Spinal cord (tissue), 10 donors: ENCODE measurements around the gene MIPOL1. TPM values are rescaled to one million over a fixed set of nuclear protein-coding genes. Genes with fewer than 3 reads are reported as not detected.
A peak's percentile ranks its signal among the peaks of the same experiment; 100 is the strongest.
"Not testable (repeated sequence)": the region's sequence is repeated elsewhere in the genome, so short reads cannot be mapped to it uniquely, and the experiment has no call there.

Experiments
- DNase-seq, 6 donors: peaks; one replicate each; pipeline versions ENCODE4 v3.0.0 to v3.0.0-alpha.2; 2013 to 2015; ENCODE audit warnings: low spot score in 6 of 6, low read depth in 4 of 6
- H3K27ac ChIP-seq: one replicate; pipeline ENCODE4 v1.5.1; 2013; ENCODE audit warnings: low read depth, low read length, control low read depth
- H3K27me3 ChIP-seq: one replicate; pipeline ENCODE4 v1.6.1; 2013; ENCODE audit warnings: low read length; ENCODE audit not compliant: control insufficient read depth, insufficient read depth
- H3K36me3 ChIP-seq: one replicate; pipeline ENCODE4 v1.6.1; 2013; ENCODE audit warnings: low read length; ENCODE audit not compliant: control insufficient read depth, insufficient read depth
- H3K4me1 ChIP-seq: one replicate; pipeline ENCODE4 v1.6.1; 2013; ENCODE audit warnings: low read length; ENCODE audit not compliant: control insufficient read depth, insufficient read depth
- H3K4me3 ChIP-seq: one replicate; pipeline ENCODE4 v1.5.1; 2013; ENCODE audit warnings: low read depth, low read length, control low read depth
- H3K9me3 ChIP-seq: one replicate; pipeline ENCODE4 v1.6.1; 2013; ENCODE audit warnings: low read length; ENCODE audit not compliant: control insufficient read depth, insufficient read depth
- WGBS: methylation state at CpG from one replicate; pipeline ENCODE4 v1.1.5; 2013; ENCODE audit warnings: missing lambda C conversion rate; ENCODE audit not compliant: insufficient coverage; 5-methylcytosine and 5-hydroxymethylcytosine counted together
- polyA plus RNA-seq, 2 donors: library from polyadenylated mRNA; unstranded; fragments of 120-200 nt; gene quantifications; one replicate each; pipeline ENCODE4 v1.2.1, GENCODE V29; 2013; ENCODE audit not compliant: insufficient read length in 2 of 2
- total RNA-seq, 2 donors: library from RNA; depleted of rRNA in 1 of 2; stranded (reverse); fragments of 120-200 nt in 1 of 2; fragments of >200 nt in 1 of 2; gene quantifications; one replicate each; pipeline versions ENCODE4 v1.2.3 to v1.2.4, GENCODE V29; 2013 to 2014
- donor health status: healthy.

Gene MIPOL1
- total and polyA plus RNA-seq, 4 donors = 3.9 to 19.6 (median 11.0) TPM

DNA sequence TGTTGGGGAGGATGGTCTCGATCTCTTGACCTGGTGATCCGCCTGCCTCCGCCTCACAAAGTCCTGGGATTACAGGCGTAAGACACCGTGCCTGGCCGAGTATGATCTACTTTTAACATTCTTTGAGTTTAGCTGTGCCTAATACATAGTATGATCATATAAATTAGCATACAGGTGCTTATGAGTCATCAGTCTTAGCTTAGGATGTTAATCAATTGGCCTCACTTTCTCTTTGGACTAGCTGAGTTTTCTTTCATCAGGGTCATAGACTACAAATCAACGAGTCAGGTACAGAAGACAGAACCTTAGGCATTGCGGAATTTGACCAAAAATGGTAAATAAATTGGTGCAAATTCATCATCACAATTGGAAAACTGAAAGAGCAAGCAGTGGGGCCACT is 27.5 kb upstream of the MIPOL1 start:
- WGBS = 97% methylated on average over 6 of the region's 8 CpGs
- Histone ChIP-seq H3K4me1 (peaks cover 9% of the 10 kb centered on the region), H3K4me3 (no peak overlapping the region), H3K9me3 (no peaks in the 10 kb centered on the region), H3K27ac (no peak overlapping the region), H3K36me3 (no peaks in the 10 kb centered on the region), H3K27me3 (no peaks in the 10 kb centered on the region)
- no peak for DNase-seq

DNA sequence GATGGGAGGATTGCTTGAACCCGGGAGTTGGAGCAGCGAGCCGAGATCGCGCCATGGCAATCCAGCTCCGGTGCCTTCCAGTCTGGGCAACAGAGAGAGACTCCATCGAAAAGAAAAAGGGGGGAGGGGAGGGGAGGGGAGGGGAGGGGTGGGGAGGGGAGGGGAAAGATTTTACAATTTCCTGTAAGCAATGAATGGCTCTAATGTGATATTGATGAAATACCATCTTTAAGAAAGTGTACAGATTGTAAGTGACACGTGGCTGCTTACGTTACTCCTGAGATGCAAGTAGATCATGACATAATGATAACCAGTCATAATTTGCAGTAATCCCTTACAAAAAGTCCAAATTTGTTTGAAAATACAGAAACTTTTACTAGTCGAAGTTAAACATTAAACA is 26.7 kb upstream of the MIPOL1 start:
- no peak overlapping the region for H3K27ac ChIP-seq
- 90% methylated on average over 2 of the region's 10 CpGs for WGBS
- H3K4me1 ChIP-seq = peaks cover 9% of the 10 kb centered on the region
- no peaks in the 10 kb centered on the region for H3K9me3 ChIP-seq
- H3K36me3 ChIP-seq = no peaks in the 10 kb centered on the region
- no peaks in the 10 kb centered on the region for H3K27me3 ChIP-seq
- no peak overlapping the region for H3K4me3 ChIP-seq
- DNase-seq = no peak

DNA sequence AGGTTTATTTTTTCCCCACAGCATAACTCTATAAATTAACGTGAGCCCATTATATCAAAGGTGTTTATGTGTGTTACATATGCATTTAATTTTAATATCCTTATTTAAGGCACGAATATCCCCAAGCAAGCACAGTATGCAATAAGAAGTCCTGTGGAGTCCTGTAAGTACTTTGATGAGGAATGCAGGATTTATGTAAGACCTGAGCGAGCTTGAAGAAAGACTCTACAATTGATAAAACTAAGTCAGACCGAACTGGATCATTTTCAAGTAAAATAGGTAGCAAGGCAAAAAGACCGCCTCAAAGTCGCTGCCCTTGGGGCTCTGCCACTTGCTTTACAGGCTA is 26.1 kb upstream of the MIPOL1 start:
- DNase-seq = no peak
- no peaks in the 10 kb centered on the region for H3K36me3 ChIP-seq
- no peaks in the 10 kb centered on the region for H3K27me3 ChIP-seq
- H3K9me3 ChIP-seq = no peaks in the 10 kb centered on the region
- WGBS = 0% methylated on average over 4 of the region's 6 CpGs
- peak overlapping the region; percentile 92 for H3K27ac ChIP-seq
- peaks cover 9% of the 10 kb centered on the region for H3K4me1 ChIP-seq
- H3K4me3 ChIP-seq = peak overlapping the region; percentile 68

DNA sequence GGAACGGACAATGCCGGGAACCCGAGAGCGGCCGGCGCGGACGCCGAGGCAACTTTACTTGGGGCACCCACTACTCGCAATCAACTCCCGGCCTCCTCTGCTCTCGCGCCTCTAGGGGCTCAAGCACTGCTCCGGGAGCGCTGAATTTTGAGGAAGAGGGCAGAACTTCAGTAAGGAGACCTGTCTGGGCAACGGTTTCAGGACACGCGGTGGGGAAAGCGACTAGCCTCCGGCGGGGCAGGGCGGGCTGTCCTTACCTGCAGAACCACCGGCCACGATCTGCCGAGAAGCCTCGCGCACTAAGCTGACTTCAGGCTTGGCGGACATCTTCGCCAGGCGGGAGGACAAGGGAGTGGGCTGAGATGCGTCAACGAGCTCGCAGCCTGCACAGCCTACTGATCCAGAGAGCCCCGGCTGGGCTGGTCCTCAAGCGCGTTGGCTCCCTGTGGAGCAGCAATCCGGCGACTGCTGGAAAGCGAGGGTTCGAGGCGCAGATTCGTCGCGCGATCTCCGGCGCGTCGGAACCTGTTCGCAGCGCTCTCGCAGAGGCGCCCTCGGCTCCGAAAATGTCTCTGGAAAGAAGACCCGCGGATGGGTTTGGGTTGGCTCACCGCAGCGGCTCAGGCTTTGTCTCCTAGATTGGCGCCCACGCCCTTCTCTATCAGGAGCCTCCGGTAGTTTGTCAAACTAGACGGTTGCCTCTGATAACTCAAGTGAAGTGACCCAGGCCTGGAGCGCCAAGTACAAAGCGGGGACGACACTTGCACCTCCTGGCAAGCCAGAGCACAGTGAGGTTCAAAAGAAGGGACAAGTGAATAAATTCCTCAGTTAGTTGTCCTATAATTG is 25.5 kb upstream of the MIPOL1 start, which contains the start of gene SLC25A21:
SLC25A21 (minus strand) TSS at position 583 of the 846 bp plus-strand sequence.
- H3K36me3 ChIP-seq = no peaks in the 10 kb centered on the region
- no peaks in the 10 kb centered on the region for H3K9me3 ChIP-seq
- no peaks in the 10 kb centered on the region for H3K27me3 ChIP-seq
- peak within 1 kb of the TSS; percentile 92 for H3K27ac ChIP-seq
- under 1% methylated on average over 66 of the region's 66 CpGs for WGBS
- peak within 1 kb of the TSS; percentile 68 for H3K4me3 ChIP-seq
- H3K4me1 ChIP-seq = peaks cover 9% of the 10 kb centered on the region
- peak; percentile 69 to 93 (median 78) for DNase-seq

DNA sequence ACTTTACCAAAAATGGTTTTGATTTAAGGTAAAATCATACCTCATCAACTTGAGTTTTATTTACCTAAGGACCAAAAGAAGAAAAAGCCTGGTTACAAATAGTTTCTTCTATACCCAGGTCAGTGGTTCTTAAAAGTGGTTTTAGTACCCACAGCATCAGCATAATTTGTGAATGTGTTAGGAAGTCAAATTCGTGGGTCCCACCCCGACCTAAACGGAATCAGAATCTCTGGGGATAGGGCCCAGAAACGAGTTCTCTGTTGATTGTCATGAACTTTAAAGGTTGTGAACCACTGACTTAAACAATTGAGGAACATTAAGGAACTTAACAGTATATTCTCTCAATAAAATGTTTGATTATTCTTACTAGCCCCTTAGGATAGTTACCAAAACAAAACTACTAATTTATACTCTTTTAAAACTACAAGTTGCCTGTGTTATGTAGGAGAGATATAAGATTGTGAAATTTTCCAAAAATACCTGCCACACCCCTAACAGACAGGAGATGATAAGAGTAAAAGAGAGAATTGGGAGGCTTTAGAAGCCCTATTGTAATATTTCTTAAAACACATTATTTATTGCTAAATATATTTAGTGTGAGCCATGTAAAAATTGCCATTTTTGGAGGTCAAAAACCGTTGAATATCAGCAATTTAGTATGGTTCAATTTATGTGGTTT is 24.7 kb upstream of the MIPOL1 start:
- Histone ChIP-seq H3K36me3 (no peaks in the 10 kb centered on the region), H3K27ac (peak overlapping the region; percentile 92), H3K27me3 (no peaks in the 10 kb centered on the region), H3K4me1 (peaks cover 9% of the 10 kb centered on the region), H3K4me3 (peak overlapping the region; percentile 68), H3K9me3 (no peaks in the 10 kb centered on the region)
- WGBS = no CpG with 5 or more reads among the region's 5 CpGs
- DNase-seq = peak in 1 of 6 donors; percentile 2

DNA sequence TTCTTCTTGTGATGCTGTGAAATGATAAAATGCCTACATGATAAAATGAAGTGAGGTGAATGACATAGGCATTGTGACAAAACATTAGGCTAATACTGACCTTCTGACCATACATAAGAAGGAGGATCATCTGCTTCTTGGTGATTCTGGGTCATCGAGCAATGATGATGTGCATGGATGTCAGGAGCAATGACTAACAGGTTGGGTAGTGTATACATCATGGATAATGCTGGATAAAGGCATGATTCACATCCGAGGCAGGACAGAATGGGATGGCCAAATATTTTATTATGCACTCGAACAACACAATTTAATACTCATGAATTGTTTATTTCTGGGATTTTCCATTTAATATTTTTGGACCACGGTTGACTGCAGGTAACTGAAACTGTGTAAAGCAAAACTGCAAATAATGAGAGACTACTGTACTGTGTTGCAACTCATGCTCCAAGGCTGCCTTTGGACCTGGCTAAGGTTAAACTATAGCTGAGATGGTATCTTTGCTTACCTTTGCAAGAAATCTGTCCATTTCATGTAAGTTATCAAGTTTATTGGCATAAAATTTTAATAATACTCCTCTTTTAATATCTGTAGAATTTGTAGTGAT is 17.7 kb upstream of the MIPOL1 start:
- DNase-seq = no peak
- Histone ChIP-seq H3K9me3 (no peaks in the 10 kb centered on the region), H3K4me1 (no peaks in the 10 kb centered on the region), H3K27me3 (no peaks in the 10 kb centered on the region), H3K36me3 (no peaks in the 10 kb centered on the region), H3K27ac (no peak overlapping the region), H3K4me3 (no peak overlapping the region)
- WGBS = 93% methylated on average over 2 of the region's 4 CpGs

DNA sequence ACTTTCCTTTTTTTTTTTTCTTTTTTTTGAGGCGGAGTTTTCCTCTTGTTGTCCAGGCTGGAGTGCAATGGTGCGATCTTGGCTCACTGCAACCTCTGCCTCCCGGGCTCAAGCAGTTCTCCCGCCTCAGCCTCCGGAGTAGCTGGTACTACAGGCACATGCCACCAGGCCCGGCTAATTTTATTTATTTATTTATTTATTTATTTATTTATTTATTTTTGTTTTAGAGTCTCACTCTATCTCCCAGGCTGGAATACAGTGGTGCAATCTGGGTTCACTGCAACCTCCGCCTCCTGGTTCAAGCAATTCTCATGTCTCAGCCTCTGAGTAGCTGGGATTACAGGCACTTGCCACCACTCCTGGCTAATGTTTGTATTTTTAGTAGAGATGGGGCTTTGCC is 16.9 kb upstream of the MIPOL1 start:
- H3K9me3 ChIP-seq, H3K4me1 ChIP-seq, H3K27ac ChIP-seq, H3K27me3 ChIP-seq, DNase-seq, H3K36me3 ChIP-seq, H3K4me3 ChIP-seq: not testable (repeated sequence)
- 100% methylated on average over 1 of the region's 7 CpGs for whole genome bisulfite sequencing

DNA sequence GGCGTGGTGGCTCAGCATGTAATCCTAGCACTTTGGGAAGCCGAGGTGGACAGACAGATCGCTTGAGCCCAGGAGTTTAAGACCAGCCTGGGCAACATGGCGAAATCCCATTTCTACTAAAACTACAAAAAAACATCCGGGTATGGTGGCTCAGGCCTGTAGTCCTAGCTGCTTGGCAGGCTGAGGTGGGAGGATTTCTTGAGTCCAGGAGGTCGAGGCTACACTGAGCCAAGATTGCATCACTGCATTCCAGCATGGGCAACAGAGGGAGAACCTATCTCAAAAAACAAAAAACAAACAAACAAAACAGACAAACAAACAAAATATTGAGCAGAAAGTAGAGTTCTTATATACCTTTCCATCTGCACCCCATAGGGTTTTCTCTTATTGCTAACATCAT is 16.3 kb upstream of the MIPOL1 start:
- no peaks in the 10 kb centered on the region for H3K36me3 ChIP-seq
- H3K4me3 ChIP-seq = no peak overlapping the region
- no peak for DNase-seq
- no peak overlapping the region for H3K27ac ChIP-seq
- H3K9me3 ChIP-seq = no peaks in the 10 kb centered on the region
- 100% methylated on average over 1 of the region's 6 CpGs for WGBS
- H3K27me3 ChIP-seq = no peaks in the 10 kb centered on the region
- H3K4me1 ChIP-seq = no peaks in the 10 kb centered on the region

DNA sequence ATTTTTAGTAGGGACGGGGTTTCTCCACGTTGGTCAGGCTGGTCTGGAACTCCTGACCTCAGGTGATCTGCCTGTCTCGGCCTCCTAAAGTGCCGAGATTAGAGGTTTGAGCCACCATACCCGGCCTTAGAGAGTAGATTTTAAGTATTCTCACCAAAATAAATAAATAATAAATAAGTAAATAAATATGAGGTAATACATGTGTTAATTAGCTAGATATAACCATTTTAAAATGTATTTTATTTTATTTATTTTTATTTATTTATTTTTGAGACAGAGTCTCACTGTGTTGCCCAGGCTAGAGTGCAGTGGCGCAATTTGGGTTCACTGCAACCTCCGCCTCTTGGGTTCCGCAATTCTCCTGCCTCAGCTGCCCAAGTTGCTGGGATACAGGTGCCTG is 13.2 kb upstream of the MIPOL1 start:
- DNase-seq, H3K27me3 ChIP-seq: not testable (repeated sequence)
- WGBS = 97% methylated on average over 3 of the region's 8 CpGs

More for the DNA sequence above, 13.2 kb upstream of the MIPOL1 start:
- not testable (repeated sequence) for H3K9me3 ChIP-seq, H3K36me3 ChIP-seq, H3K4me1 ChIP-seq, H3K4me3 ChIP-seq, H3K27ac ChIP-seq
